ENCODE measurements around the gene SMIM36. TPM values are rescaled to one million over a fixed set of nuclear protein-coding genes. Genes with fewer than 3 reads are reported as not detected.
"Not testable (repeated sequence)": the region's sequence is repeated elsewhere in the genome, so short reads cannot be mapped to it uniquely, and the experiment has no call there.

Gene SMIM36
- total and polyA plus RNA-seq, 2 experiments from 2014 or later = not detected

GRCh38 chr17:55446581-55447205 lies 64.6 kb downstream of the SMIM36 start:
- Histone ChIP-seq H3K9me2 (replicated peaks; ENCODE audit: insufficient read depth) (no peaks in the 10 kb centered on the region), H3K4me1 (ENCODE audit: insufficient read depth) (peaks cover 65% of the 10 kb centered on the region), H4K20me1 (ENCODE audit: insufficient read depth, poor library complexity, severe bottlenecking) (no peaks in the 10 kb centered on the region), H3K27me3 (no peaks in the 10 kb centered on the region), H3K9me3 (ENCODE audit: low read depth) (no peaks in the 10 kb centered on the region), H3K36me3 (replicated peaks; ENCODE audit: insufficient read depth, low read depth) (no peaks in the 10 kb centered on the region), H3K4me3 (no peak overlapping the region), H2AFZ (no peak overlapping the region), H3K79me2 (no peaks in the 10 kb centered on the region), H3K27ac (peak overlapping the region; percentile 83), H3K4me2 (no peak overlapping the region)
- 49% methylated on average over 4 of the region's 4 CpGs for WGBS (ENCODE audit: low lambda C conversion rate, missing lambda C conversion rate)
- peak; percentile 49 for DNase-seq (ENCODE audit: low spot score)
- TF ChIP-seq EZH2 (IDR thresholded peaks at IDR 0.05; ENCODE audit: borderline replicate concordance) (no peak), EZH2phosphoT487 (IDR thresholded peaks at IDR 0.05; ENCODE audit: low read depth, severe bottlenecking, unreplicated experiment) (no peak), CTCF (IDR thresholded peaks at IDR 0.05; ENCODE audit: poor library complexity) (no peak)

- H3K36me3 ChIP-seq (replicated peaks; ENCODE audit: insufficient read depth, low read depth); H3K4me2 ChIP-seq; H3K79me2 ChIP-seq; H3K4me3 ChIP-seq; H4K20me1 ChIP-seq (ENCODE audit: insufficient read depth, poor library complexity, severe bottlenecking); H3K27me3 ChIP-seq; H3K9me3 ChIP-seq (ENCODE audit: low read depth); DNase-seq (ENCODE audit: low spot score); H2AFZ ChIP-seq; H3K9me2 ChIP-seq (replicated peaks; ENCODE audit: insufficient read depth): not testable (repeated sequence)
- 92% methylated on average over 4 of the region's 4 CpGs for WGBS (ENCODE audit: low lambda C conversion rate, missing lambda C conversion rate)
- Histone ChIP-seq H3K27ac (peak overlapping the region; percentile 83), H3K4me1 (ENCODE audit: insufficient read depth) (peaks cover 58% of the 10 kb centered on the region)
Observed at GRCh38 chr17:55446004-55446403, 65.2 kb downstream of the SMIM36 start.

GRCh38 chr17:55444471-55445441 lies 66.5 kb downstream of the SMIM36 start:
- Histone ChIP-seq H3K9me2 (replicated peaks; ENCODE audit: insufficient read depth) (no peaks in the 10 kb centered on the region), H3K4me2 (peak overlapping the region; percentile 6), H3K79me2 (no peaks in the 10 kb centered on the region), H2AFZ (peak overlapping the region; percentile 20), H3K36me3 (replicated peaks; ENCODE audit: insufficient read depth, low read depth) (no peaks in the 10 kb centered on the region), H3K27me3 (no peaks in the 10 kb centered on the region), H3K27ac (peak overlapping the region; percentile 83), H3K4me3 (no peak overlapping the region), H3K9me3 (ENCODE audit: low read depth) (no peaks in the 10 kb centered on the region), H4K20me1 (ENCODE audit: insufficient read depth, poor library complexity, severe bottlenecking) (no peaks in the 10 kb centered on the region), H3K4me1 (ENCODE audit: insufficient read depth) (peaks cover 48% of the 10 kb centered on the region)
- no peak for TF ChIP-seq EZH2 (IDR thresholded peaks at IDR 0.05; ENCODE audit: borderline replicate concordance)
- TF ChIP-seq EZH2phosphoT487 (IDR thresholded peaks at IDR 0.05; ENCODE audit: low read depth, severe bottlenecking, unreplicated experiment) = no peak
- TF ChIP-seq CTCF (IDR thresholded peaks at IDR 0.05; ENCODE audit: poor library complexity) = no peak
- DNase-seq (ENCODE audit: low spot score) = no peak
- WGBS (ENCODE audit: low lambda C conversion rate, missing lambda C conversion rate) = 30% methylated on average over 6 of the region's 6 CpGs

- Histone ChIP-seq H4K20me1 (ENCODE audit: insufficient read depth, poor library complexity, severe bottlenecking) (no peaks in the 10 kb centered on the region), H3K9me2 (replicated peaks; ENCODE audit: insufficient read depth) (no peaks in the 10 kb centered on the region), H3K36me3 (replicated peaks; ENCODE audit: insufficient read depth, low read depth) (no peaks in the 10 kb centered on the region), H3K79me2 (no peaks in the 10 kb centered on the region), H2AFZ (no peak overlapping the region), H3K4me3 (no peak overlapping the region), H3K4me1 (ENCODE audit: insufficient read depth) (peaks cover 45% of the 10 kb centered on the region), H3K4me2 (no peak overlapping the region), H3K9me3 (ENCODE audit: low read depth) (no peaks in the 10 kb centered on the region), H3K27me3 (no peaks in the 10 kb centered on the region), H3K27ac (peak overlapping the region; percentile 83)
- DNase-seq (ENCODE audit: low spot score) = no peak
- no peak for TF ChIP-seq EZH2 (IDR thresholded peaks at IDR 0.05; ENCODE audit: borderline replicate concordance)
- TF ChIP-seq EZH2phosphoT487 (IDR thresholded peaks at IDR 0.05; ENCODE audit: low read depth, severe bottlenecking, unreplicated experiment) = no peak
- 63% methylated on average over 10 of the region's 10 CpGs for WGBS (ENCODE audit: low lambda C conversion rate, missing lambda C conversion rate)
Observed at GRCh38 chr17:55443904-55444303, 67.3 kb downstream of the SMIM36 start.

Data from hepatocyte (in vitro differentiated cells).